Naive B cell (primary cell): Measurements from ENCODE around the gene AMBRA1. TPM values are rescaled to one million over a fixed set of nuclear protein-coding genes. Genes with fewer than 3 reads are reported as not detected.

Experiments
- ATAC-seq, 2 donors: fragments of 150-1000 bp; cut with Tn5 transposase; 2 replicates each; pipeline ENCODE4 v1.10.0; 2021; ENCODE audit warnings: low read depth in 2 of 2, mild to moderate bottlenecking in 2 of 2, moderate library complexity in 2 of 2
- DNase-seq: peaks from one replicate; pipeline ENCODE4 v3.0.0; 2022
- H3K27ac Mint-ChIP-seq, 6 donors: one replicate each; pipeline ENCODE4 v1.8.0; 2020 to 2022; ENCODE audit warnings: mild to moderate bottlenecking in 6 of 6, mixed read lengths in 6 of 6, moderate library complexity in 5 of 6, inconsistent platforms in 2 of 6
- H3K27me3 Mint-ChIP-seq, 3 donors: one replicate each; pipeline ENCODE4 v1.8.0; 2021 to 2022; ENCODE audit warnings: mixed read lengths in 3 of 3, mild to moderate bottlenecking in 1 of 3
- H3K36me3 Mint-ChIP-seq, 2 donors: one replicate each; pipeline ENCODE4 v1.8.0; 2020 to 2022; ENCODE audit warnings: mixed read lengths in 2 of 2, inconsistent platforms in 1 of 2, mild to moderate bottlenecking in 1 of 2
- H3K4me1 Mint-ChIP-seq, 3 donors: one replicate each; pipeline ENCODE4 v1.8.0; 2020 to 2022; ENCODE audit warnings: mixed read lengths in 3 of 3, inconsistent platforms in 1 of 3, mild to moderate bottlenecking in 1 of 3, moderate library complexity in 1 of 3
- H3K4me3 Mint-ChIP-seq, 8 donors: one replicate each; pipeline ENCODE4 v1.8.0; 2020 to 2022; ENCODE audit warnings: mild to moderate bottlenecking in 8 of 8, mixed read lengths in 8 of 8, moderate library complexity in 8 of 8, inconsistent platforms in 2 of 8
- H3K9me3 Mint-ChIP-seq, 7 donors: one replicate each; pipeline ENCODE4 v1.8.0; 2020 to 2022; ENCODE audit warnings: mixed read lengths in 7 of 7, mild to moderate bottlenecking in 5 of 7, inconsistent platforms in 2 of 7, moderate library complexity in 1 of 7
- polyA plus RNA-seq, 6 donors: library from polyadenylated mRNA; unstranded; fragments of 300-500 nt; fragmentation: Illumina TruSeq; gene quantifications; one replicate each; pipeline ENCODE4 v1.2.3, GENCODE V29; 2021; ENCODE audit warnings: low read depth in 6 of 6

AMBRA1 gene
- polyA plus RNA-seq, 6 donors from 2014 or later: 6.6 to 11.3 (median 7.8) TPM

DNA sequence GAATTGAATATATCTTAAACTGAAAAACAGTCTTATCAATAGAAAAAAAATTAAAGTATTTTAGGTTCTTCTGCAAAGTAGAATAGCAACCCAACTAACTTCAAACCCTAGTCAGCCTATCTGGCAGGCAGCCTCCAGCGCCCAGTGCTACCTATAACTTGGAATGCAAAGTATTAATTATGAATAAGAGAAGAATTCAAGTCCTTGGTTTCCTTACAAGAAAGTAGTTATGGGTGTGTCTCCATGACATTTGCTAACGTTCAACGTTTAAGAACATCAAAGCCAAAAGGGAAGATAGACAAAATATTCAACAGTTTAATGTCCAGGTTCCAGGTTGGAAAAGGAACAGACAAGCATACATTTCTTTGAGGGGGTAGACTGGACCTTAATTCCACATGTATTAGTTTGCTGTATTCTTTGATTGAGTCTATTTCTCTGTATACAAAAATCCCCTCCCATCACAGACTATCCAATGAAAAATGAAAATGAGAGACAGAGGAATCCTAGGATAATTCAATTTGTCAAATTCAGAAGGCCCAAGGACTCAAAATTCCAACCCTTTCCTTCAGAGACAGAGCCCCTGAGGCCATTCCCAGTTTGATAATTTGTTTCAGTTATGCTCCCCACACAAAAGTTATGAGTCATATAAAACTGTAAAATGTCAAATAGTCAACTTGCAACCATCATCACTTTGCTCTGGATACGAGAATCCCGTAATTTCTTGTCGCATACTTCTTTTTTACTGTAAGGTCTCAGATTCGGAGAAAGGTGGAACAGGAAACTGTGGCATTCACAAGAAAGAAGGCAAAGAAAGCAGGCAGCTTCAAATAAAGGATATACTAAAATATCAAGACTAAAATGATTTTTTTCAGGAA, 118.5 kb downstream of the AMBRA1 start:
- Mint-ChIP-seq H3K9me3 (no peaks in the 10 kb centered on the region), H3K4me3 (no peak overlapping the region), H3K27me3 (no peaks in the 10 kb centered on the region), H3K36me3 (peaks cover 7 to 9% of the 10 kb centered on the region in 2 donors), H3K4me1 (peaks cover 0 to 9% (median 0%) of the 10 kb centered on the region in 3 donors), H3K27ac (peak overlapping the region in 2 of 6 donors; percentile 1 to 47)
- DNase-seq (no peak), ATAC-seq (no peak)

- Mint-ChIP-seq H3K4me1 (peaks cover 0 to 9% (median 0%) of the 10 kb centered on the region in 3 donors), H3K27me3 (no peaks in the 10 kb centered on the region), H3K4me3 (no peak overlapping the region), H3K27ac (no peak overlapping the region), H3K9me3 (no peaks in the 10 kb centered on the region), H3K36me3 (peaks cover 4 to 7% of the 10 kb centered on the region in 2 donors)
- no peak for DNase-seq
- ATAC-seq: no peak
Measured at GRCh38 chr11:46472662-46472994, 121.2 kb downstream of the AMBRA1 start.

DNA sequence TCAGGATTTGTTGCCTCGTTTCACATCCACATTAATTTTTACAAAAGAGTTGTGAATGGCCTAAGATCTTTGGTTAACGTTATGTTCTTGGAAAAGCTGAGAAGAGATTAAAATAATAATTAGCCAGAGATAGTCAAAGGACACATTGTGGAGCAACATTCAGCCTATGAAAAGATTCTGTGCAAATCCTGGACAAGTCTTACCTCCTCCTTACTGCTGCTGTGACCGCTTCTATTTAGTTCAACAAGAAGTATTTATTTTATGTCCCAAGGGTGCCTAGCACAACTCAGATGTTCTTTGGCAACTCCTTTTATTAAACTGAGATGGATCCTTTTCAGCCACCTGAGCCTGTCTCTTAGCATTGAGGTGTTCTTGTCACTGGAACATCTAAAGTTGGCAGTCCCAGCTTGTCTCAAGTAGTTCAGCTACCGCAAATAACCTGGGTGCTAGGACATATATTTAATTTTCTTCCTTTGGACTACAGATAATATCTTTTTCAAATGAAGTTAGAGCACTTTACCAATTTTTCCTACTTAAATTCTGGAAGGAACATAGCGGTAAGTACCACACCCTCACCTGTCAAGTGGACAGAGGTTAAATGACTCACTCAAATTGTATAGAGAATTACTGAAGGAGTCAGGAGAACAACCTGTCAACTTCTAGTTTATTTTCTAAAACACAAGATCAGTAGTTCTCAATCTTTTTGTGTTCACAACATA, 121.7 kb downstream of the AMBRA1 start:
- H3K27ac Mint-ChIP-seq: no peak overlapping the region
- no peaks in the 10 kb centered on the region for H3K27me3 Mint-ChIP-seq
- peaks cover 0 to 9% (median 0%) of the 10 kb centered on the region in 3 donors for H3K4me1 Mint-ChIP-seq
- DNase-seq (no peak), ATAC-seq (no peak)
- H3K36me3 Mint-ChIP-seq: peaks cover 4 to 7% of the 10 kb centered on the region in 2 donors
- H3K9me3 Mint-ChIP-seq: no peaks in the 10 kb centered on the region
- no peak overlapping the region for H3K4me3 Mint-ChIP-seq

GRCh38 chr11:46469926-46470325, 123.9 kb downstream of the AMBRA1 start:
- no peaks in the 10 kb centered on the region for H3K9me3 Mint-ChIP-seq
- no peak for ATAC-seq
- DNase-seq: no peak

DNA sequence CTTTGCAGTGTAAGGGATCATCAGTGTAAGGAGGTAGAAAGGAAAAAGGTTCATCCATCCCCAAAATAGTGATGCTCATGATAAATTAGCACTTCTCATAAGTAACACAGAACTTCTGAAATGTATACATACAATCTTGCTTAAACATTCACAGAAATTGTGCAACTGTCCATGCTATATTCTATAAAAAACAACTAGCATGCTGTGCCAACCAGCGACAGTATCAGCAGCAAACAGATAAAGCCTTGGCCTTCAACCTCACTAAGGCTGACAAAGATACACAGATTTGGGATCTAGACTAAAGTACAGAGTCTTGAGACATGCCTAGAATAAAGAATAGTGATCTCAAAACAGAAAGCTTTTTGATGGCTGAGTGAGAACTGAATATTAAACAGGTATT, 128.1 kb downstream of the AMBRA1 start:
- DNase-seq: no peak
- ATAC-seq: no peak
- H3K9me3 Mint-ChIP-seq: no peaks in the 10 kb centered on the region
- H3K27me3 Mint-ChIP-seq: no peaks in the 10 kb centered on the region
- H3K4me3 Mint-ChIP-seq: no peak overlapping the region
- H3K27ac Mint-ChIP-seq: no peak overlapping the region
- H3K4me1 Mint-ChIP-seq: peaks cover 0 to 14% (median 5%) of the 10 kb centered on the region in 3 donors
- H3K36me3 Mint-ChIP-seq: peaks cover under 1 to 7% of the 10 kb centered on the region in 2 donors

More at GRCh38 chr11:46469926-46470325, 123.9 kb downstream of the AMBRA1 start:
- peaks cover 0 to 13% (median 0%) of the 10 kb centered on the region in 3 donors for H3K4me1 Mint-ChIP-seq
- H3K4me3 Mint-ChIP-seq: no peak overlapping the region
- peaks cover 4 to 5% of the 10 kb centered on the region in 2 donors for H3K36me3 Mint-ChIP-seq
- peak overlapping the region in 1 of 6 donors; percentile 14 for H3K27ac Mint-ChIP-seq
- H3K27me3 Mint-ChIP-seq: no peaks in the 10 kb centered on the region

GRCh38 chr11:46463701-46464421, 130.0 kb downstream of the AMBRA1 start:
- Mint-ChIP-seq H3K27me3 (no peaks in the 10 kb centered on the region), H3K36me3 (peaks cover 0 to 7% of the 10 kb centered on the region in 2 donors), H3K9me3 (no peaks in the 10 kb centered on the region), H3K4me3 (no peak overlapping the region), H3K4me1 (peaks cover 0 to 14% (median 5%) of the 10 kb centered on the region in 3 donors), H3K27ac (no peak overlapping the region)
- no peak for DNase-seq
- ATAC-seq: no peak

DNA sequence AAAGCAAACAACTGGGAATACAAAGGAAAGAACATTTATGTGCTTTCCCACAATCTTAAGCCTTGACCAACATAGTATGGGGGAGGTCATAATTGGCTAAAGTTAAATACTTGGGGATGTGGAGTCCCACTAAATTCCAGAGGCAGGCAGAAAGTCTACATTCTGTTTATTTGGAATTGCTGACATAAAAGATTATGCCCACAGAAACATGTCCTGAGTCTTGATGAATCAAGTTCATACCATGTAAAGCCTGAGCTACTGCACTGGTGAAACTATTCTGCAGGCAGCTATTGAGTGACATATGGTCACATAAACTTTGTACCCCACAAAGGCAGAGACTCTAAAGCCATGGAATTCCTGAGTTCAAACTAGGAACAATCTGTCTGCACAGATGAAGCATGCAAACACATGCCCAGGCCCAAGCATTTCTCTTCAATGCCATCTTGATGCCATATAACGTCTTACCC, 132.3 kb downstream of the AMBRA1 start:
- H3K36me3 Mint-ChIP-seq: peaks cover 0 to 7% of the 10 kb centered on the region in 2 donors
- H3K9me3 Mint-ChIP-seq: no peaks in the 10 kb centered on the region
- H3K4me1 Mint-ChIP-seq: peaks cover 0 to 14% (median 5%) of the 10 kb centered on the region in 3 donors
- DNase-seq (no peak), ATAC-seq (no peak)
- H3K27ac Mint-ChIP-seq: no peak overlapping the region
- no peaks in the 10 kb centered on the region for H3K27me3 Mint-ChIP-seq
- no peak overlapping the region for H3K4me3 Mint-ChIP-seq

- Mint-ChIP-seq H3K9me3 (no peaks in the 10 kb centered on the region), H3K36me3 (peaks cover 0 to 3% of the 10 kb centered on the region in 2 donors), H3K4me3 (no peak overlapping the region), H3K27ac (peak overlapping the region in 1 of 6 donors; percentile 22), H3K27me3 (no peaks in the 10 kb centered on the region), H3K4me1 (peaks cover 0 to 14% (median 1%) of the 10 kb centered on the region in 3 donors)
- DNase-seq (no peak), ATAC-seq (no peak)
Measured at GRCh38 chr11:46458491-46458890, 135.3 kb downstream of the AMBRA1 start.

DNA sequence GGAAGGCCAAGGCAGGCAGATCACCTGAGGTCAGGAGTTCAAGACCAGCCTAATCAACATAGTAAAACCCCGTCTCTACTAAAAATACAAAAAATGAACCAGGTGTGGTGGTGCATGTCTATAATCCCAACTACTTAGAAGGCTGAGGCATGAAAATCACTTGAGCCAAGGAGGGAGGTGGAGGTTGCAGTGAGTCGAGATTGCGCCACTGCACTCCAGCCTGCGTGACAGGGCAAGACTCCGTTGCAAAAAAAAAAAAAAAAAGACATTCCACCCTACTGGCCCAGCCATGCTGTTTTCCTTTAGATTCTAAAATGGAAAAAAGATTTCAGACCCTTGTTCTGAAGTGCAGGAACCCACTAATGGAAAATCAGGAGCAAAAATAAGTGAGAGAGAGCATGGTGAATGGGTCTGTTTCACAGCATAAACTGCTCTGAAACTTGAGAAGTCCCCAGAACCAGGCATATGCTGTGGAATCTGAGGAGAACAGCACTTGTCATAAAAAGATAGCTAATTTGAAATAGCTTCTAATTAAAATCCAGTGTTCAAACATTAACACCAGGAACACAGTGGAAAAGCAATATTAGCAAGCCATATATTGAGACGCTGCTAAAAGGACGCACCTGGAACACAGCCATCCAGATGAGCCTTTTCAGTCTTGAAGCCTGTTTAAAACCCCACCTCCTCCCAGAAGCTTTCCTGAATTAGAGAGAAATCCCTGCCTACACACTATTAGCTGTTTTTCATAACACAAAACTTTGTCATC, 136.0 kb downstream of the AMBRA1 start:
- Mint-ChIP-seq H3K4me3 (no peak overlapping the region), H3K27ac (peak overlapping the region in 1 of 6 donors; percentile 39), H3K36me3 (peaks cover 0 to 3% of the 10 kb centered on the region in 2 donors), H3K9me3 (no peaks in the 10 kb centered on the region), H3K27me3 (no peaks in the 10 kb centered on the region), H3K4me1 (peaks cover 1 to 9% (median 4%) of the 10 kb centered on the region in 3 donors)
- DNase-seq (no peak), ATAC-seq (no peak)

DNA sequence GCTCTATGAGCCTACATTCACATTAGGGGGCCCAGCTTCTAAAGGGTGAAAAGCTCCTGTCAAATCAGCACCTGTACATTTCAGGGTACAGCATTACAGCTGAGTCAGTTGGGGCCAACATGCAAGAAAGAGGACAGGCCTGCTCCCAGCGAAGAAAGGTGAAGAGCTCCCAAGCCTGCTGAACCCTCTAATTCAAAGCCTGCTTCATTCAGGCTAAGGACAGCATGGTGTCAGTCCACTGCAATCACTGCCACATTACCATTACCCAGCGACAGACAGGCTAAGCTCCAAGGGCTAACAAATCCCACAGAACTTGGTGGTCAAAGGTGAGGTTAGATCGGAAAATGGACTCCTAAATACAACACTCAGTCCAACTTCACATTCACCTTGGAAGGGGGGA, 136.8 kb downstream of the AMBRA1 start:
- Mint-ChIP-seq H3K27ac (no peak overlapping the region), H3K4me3 (no peak overlapping the region), H3K27me3 (no peaks in the 10 kb centered on the region), H3K36me3 (peaks cover 0 to 3% of the 10 kb centered on the region in 2 donors), H3K4me1 (peaks cover 3 to 7% (median 5%) of the 10 kb centered on the region in 3 donors), H3K9me3 (no peaks in the 10 kb centered on the region)
- no peak for DNase-seq
- ATAC-seq: no peak

- H3K36me3 Mint-ChIP-seq: peaks cover 0 to 3% of the 10 kb centered on the region in 2 donors
- ATAC-seq: no peak
Measured at GRCh38 chr11:46456269-46457001, 137.4 kb downstream of the AMBRA1 start.

DNA sequence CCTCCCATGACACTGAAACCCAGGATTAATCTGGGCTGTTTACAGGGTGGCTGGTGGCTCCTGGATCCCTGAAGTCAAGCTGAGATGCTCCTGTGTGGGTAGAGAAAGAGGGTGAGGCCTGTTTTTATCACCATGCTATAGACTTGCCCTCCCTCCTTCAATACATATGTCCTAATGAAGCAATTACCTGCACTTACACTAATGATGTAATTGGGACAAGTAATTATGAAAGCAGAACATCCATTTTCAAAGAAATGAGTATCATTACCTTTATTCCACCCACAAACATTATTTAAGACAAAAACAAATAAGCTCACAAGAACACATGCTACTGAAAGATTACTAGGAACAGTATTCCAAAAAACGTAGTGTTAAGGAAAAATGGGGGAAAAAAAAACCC, 138.0 kb downstream of the AMBRA1 start:
- no peak for ATAC-seq
- H3K4me3 Mint-ChIP-seq: no peak overlapping the region
- no peak for DNase-seq
- peaks cover 0 to 5% of the 10 kb centered on the region in 2 donors for H3K36me3 Mint-ChIP-seq
- H3K27me3 Mint-ChIP-seq: no peaks in the 10 kb centered on the region
- H3K27ac Mint-ChIP-seq: no peak overlapping the region
- H3K4me1 Mint-ChIP-seq: peaks cover 7 to 12% (median 8%) of the 10 kb centered on the region in 3 donors
- H3K9me3 Mint-ChIP-seq: no peaks in the 10 kb centered on the region

More at GRCh38 chr11:46456269-46457001, 137.4 kb downstream of the AMBRA1 start:
- no peak for DNase-seq
- no peak overlapping the region for H3K27ac Mint-ChIP-seq
- no peak overlapping the region for H3K4me3 Mint-ChIP-seq
- no peaks in the 10 kb centered on the region for H3K27me3 Mint-ChIP-seq
- H3K4me1 Mint-ChIP-seq: peaks cover 6 to 11% (median 7%) of the 10 kb centered on the region in 3 donors
- H3K9me3 Mint-ChIP-seq: no peaks in the 10 kb centered on the region
